NCI-H2107 (cell line): ENCODE measurements around the gene HDAC4.

ENCODE experiments used
- DNase-seq: peaks from one replicate; lab custom pipeline; 2025; lab: John Stamatoyannopoulos, UW

The HDAC4 gene

GRCh38 chr2:239152239-239152915 lies 248.4 kb downstream of the HDAC4 start:
- no peak for DNase-seq

DNA sequence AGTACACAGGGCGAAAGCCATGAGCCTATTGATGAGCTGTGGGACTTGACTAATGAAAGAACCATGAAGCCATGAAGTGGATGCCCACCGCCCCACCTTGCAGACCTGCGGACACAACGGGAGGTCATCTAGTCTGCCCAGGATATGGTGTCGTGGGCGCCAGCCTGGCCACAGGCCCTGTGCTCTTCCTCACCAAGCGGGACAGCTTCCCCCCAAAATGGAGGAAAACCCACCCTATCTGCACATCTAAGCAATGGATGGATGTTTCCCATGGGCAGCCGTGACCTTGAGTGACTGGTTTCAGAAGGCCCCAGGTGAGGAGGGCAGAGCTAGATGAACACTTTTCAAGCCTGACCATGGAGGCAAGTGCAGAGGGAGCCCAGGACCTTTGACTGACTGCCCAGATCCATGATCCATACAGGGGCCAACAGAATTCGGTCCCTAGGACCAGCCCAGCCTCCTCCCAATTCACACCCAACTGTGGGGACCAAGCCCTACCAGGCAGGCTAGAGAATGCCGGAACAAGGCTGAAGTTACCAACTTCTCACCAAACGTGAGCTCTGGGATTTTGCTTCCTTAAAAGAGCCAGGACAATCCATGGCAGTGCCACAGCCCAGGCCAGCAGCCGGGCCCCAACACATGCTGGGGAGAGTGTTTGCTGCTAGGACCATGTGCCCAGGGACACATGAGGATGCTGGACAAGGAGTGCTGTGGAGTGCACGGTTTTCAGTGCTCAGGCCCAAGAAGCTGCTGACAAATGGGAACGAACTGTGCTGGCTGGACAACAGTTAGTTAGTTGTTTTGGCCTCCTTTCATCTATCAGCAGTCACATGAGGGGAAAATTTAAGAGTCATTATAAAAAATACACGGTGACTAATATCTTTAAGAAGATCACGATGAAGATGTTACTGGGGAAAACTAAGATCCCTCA lies 249.4 kb downstream of the HDAC4 start:
- DNase-seq, result no peak

GRCh38 chr2:239150125-239151011 lies 250.5 kb downstream of the HDAC4 start:
- DNase-seq, result no peak

DNA sequence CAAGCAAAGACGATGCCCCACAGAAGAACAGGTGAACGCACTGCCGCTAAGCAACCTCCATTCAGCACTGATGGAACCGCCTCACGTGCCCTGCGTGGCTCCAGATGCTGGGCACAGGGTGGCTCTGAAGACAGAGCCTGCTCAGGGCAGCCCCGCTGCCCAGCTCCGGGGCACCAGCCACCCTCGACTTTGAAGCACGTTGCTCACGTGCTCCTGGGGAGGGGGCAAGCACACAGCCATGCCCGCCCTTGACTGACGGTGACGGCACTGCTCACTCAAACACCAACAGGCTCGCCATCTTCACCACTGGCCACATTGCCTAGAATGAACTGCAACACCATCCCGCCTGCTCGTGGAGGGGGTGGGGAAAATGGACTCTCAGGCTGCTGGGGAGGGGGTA lies 251.3 kb downstream of the HDAC4 start:
- DNase-seq, result no peak

DNA sequence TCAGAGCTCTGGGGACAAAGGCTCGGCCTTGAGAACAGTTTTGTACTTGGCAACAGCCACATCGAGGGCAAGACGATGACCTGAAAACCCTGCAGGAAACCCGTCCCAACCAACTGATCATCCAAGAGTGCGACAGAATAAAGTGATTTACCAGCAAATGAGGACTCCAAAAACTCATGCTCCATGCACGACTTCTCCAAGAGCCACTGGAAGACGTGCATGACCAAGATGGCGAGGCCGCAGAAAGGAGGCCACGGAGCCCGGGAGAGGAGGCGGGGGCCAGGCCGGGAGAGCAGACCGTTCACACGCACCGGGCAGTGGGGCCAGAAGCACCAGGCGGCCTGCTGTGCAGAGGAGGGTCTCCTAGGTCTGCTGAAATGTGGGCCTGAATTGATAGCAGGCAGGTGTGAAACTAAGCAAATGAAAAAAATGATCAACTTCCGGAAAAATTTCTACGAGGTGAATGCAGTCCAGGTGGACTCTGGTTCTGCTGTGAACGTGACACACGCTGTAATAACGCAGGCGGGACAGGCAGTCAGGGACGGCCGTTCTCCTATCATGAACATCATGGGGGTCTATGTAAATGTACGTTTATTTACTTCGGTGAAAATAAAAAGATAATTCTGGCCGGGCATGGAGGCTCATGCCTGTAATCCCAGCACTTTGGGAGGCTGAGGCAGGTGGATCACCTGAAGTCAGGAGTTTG lies 252.2 kb downstream of the HDAC4 start:
- DNase-seq, result no peak

DNA sequence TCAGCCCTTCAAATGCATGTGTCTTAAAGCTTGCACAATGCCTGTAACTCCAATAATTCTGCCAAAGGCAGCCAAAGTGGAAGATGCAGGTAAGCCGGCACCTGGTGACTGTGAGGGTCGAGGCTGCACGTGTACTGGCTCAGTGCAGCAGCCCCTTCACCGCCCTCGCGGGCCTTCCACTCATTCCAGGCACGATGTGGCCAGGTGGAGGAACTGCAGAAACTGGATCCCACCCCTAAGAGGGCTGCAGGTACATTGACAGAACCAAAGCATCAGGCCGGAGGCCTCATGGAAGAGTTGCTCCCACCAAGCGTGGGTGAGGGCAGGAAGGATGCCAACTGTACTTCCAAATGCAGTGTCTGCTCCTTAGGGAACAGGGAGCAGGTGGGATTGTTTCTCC lies 253.4 kb downstream of the HDAC4 start:
- DNase-seq, result no peak

GRCh38 chr2:239146741-239147181 lies 254.1 kb downstream of the HDAC4 start:
- DNase-seq, result no peak

- DNase-seq, result no peak
Observed at GRCh38 chr2:239146011-239146641, 254.7 kb downstream of the HDAC4 start.

- no peak for DNase-seq
Observed at GRCh38 chr2:239145601-239146000, 255.2 kb downstream of the HDAC4 start.

DNA sequence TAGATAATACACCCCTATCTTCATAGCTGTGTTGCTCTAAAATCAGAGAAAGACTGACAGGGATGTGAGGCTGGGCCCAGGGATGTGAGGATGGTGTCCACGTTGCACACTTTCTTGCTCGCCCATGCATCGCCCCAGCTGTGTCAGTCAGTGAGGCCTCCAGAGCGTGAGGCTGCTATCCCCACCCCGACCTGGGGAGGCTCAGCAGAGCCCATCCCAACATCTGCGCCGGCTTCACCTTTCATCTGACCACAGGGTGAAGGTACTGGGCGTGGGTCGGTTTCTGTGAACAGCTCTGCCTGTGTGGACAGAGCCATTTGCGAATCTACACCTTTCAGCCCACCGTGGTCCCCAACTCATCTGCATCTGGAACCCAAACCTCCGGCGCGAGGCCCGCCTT lies 255.7 kb downstream of the HDAC4 start:
- no peak for DNase-seq

DNA sequence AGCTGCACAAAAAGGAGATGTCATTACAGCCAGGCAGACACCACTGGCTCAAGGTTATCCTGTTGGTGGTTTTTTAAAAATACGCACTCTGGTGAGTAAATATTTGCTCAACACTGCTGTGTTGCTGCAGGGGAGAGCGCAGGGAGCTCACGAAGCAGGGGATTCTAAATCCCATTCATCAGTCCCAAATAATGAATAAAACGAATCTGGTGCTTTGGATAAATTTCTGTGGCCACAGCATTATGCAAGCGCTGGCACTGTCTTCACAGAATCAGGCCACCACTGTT lies 256.2 kb downstream of the HDAC4 start:
- DNase-seq, result no peak

- DNase-seq, result no peak
Observed at GRCh38 chr2:239143858-239144712, 256.7 kb downstream of the HDAC4 start.

GRCh38 chr2:239142806-239143205 lies 258.0 kb downstream of the HDAC4 start:
- DNase-seq, result no peak

GRCh38 chr2:239142296-239142695 lies 258.5 kb downstream of the HDAC4 start:
- DNase-seq, result no peak

DNA sequence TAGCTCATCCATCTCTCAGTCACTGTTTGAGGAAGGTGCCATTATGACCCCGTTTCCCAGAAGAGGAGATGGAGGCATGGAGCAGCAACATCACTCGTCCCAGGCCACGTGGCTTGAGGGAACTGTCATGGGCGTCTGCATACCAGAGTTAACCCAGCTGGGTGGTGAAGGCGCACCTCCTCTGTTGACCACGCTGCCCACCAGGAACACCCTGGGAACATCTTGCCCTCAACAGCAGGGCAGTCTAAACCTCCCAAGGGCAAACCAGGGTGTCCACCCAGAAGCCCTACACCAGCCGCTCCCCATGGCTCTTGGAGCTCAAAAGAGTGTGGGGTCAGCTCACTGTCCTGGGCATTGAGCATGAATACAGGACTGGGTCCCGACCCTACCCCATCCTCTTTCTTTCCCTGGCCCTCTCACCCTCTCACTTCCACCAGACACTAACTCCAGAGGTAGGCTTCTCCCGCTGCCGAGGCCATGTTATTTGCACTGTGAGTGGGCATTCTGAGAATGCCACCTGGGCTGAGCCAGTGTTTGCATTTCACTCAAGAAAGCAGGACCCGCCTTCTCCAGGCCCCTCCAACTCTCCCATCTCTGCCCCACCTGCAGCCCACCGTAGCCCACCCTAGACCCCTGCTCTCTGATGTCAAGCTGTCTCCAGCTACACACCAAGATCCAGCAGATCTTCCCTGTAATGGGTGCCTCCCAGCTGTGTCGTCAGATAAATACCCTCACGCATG lies 259.6 kb downstream of the HDAC4 start:
- DNase-seq, result no peak

- DNase-seq, result no peak
Observed at GRCh38 chr2:239140346-239141020, 260.3 kb downstream of the HDAC4 start.

DNA sequence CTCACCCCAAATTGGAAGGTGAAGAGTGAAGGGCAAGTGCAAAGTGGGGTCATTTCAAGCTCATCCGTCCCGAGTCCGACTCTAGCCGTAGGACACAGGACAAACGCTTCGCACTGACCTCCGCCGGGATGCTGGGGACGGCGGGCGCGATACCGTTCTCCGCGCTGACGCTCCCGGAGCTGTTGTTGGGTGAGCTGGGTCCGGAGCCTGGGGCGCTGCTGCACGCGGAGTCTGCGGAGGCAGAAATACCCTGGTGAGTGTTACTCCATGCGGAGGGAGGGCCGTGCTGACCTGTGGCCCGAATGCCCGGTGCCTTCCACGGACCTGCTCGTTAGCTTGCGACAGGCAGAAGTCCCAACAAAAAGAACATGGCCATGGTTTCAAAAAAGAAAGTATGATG lies 261.3 kb downstream of the HDAC4 start:
- DNase-seq, result no peak

DNA sequence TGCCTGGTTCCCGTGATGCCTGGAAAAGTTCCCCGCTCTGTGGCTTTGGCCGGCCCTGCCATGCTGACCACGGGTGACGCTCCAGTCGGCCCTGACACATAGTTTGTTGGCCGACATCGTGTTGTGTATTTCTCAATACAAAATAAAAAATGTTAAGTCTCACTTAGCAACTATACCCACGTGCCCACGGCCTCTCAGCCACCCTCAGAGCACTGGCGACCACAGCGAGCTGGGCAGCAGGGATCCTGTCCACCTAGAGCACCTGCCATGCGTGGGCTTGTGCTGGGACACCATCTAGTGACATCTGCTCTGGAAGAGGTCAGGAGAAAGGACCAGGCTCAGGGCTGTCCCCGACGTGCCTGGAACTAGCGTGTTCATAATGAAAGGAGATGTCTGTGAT lies 261.7 kb downstream of the HDAC4 start:
- DNase-seq, result no peak

- DNase-seq, result no peak
Observed at GRCh38 chr2:239138610-239139009, 262.2 kb downstream of the HDAC4 start.
